Fibroblast of lung (primary cell): ENCODE data around the gene RRP36. TPM values are rescaled to one million over a fixed set of nuclear protein-coding genes. Genes with fewer than 3 reads are reported as not detected.

Experiments
- DNase-seq, 2 donors: peaks; one replicate each; pipeline versions ENCODE4 v3.0.0 to v3.0.0-alpha.2; 2010; ENCODE audit warnings: low read depth in 2 of 2
- H2AFZ ChIP-seq: 2 replicates; pipeline ENCODE4 v1.5.1; 2012; ENCODE audit warnings: low read length, control low read depth, inconsistent platforms
- H3K27ac ChIP-seq: 2 replicates; pipeline ENCODE4 v1.5.1; 2011; ENCODE audit warnings: low read length, control low read depth; ENCODE audit not compliant: insufficient read depth
- H3K27me3 ChIP-seq: 2 replicates; pipeline ENCODE4 v1.5.1; 2011; ENCODE audit warnings: mild to moderate bottlenecking, low read length; ENCODE audit not compliant: control insufficient read depth, insufficient read depth
- H3K36me3 ChIP-seq: 2 replicates; pipeline ENCODE4 v1.5.1; 2011; ENCODE audit warnings: low read length; ENCODE audit not compliant: control insufficient read depth, insufficient read depth
- H3K4me1 ChIP-seq: 2 replicates; pipeline ENCODE4 v1.5.1; 2011; ENCODE audit warnings: low read length; ENCODE audit not compliant: control insufficient read depth, insufficient read depth; ENCODE audit errors: extremely low read depth
- H3K4me2 ChIP-seq: 2 replicates; pipeline ENCODE4 v1.5.1; 2011; ENCODE audit warnings: low read length, control low read depth; ENCODE audit not compliant: insufficient read depth; ENCODE audit errors: extremely low read depth
- H3K4me3 ChIP-seq, 4 experiments: fragments of 200-600 bp in 1 of 4; sonication (generic) in 1 of 4; replicated peaks in 1 of 4; 2 replicates each; pipeline ENCODE4 v1.5.1; 2011 to 2016; ENCODE audit warnings: low read length in 4 of 4, low read depth in 3 of 4, mild to moderate bottlenecking in 3 of 4, control low read depth in 2 of 4, inconsistent platforms in 1 of 4, mixed read lengths in 1 of 4; ENCODE audit not compliant: insufficient read depth in 1 of 4; ENCODE audit errors: control extremely low read depth in 1 of 4
- H3K79me2 ChIP-seq: 2 replicates; pipeline ENCODE4 v1.5.1; 2012; ENCODE audit warnings: mild to moderate bottlenecking, low read length, inconsistent platforms; ENCODE audit not compliant: control insufficient read depth, insufficient read depth
- H3K9ac ChIP-seq: 2 replicates; pipeline ENCODE4 v1.5.1; 2011; ENCODE audit warnings: mild to moderate bottlenecking, low read length, control low read depth; ENCODE audit not compliant: insufficient read depth
- H3K9me3 ChIP-seq: 2 replicates; pipeline ENCODE4 v1.5.1; 2012; ENCODE audit warnings: low read depth, low read length; ENCODE audit not compliant: control insufficient read depth, insufficient read depth
- H4K20me1 ChIP-seq: 2 replicates; pipeline ENCODE4 v1.5.1; 2011; ENCODE audit warnings: low read length; ENCODE audit not compliant: control insufficient read depth, insufficient read depth; ENCODE audit errors: extremely low read depth
- EZH2 ChIP-seq: IDR thresholded peaks from 2 replicates; pipeline ENCODE4 v1.5.1; 2012; ENCODE audit warnings: low read length, control low read depth, mild to moderate bottlenecking; ENCODE audit errors: missing control alignments
- polyA plus RNA-seq, 2 donors: library from polyadenylated mRNA; depleted of rRNA in 1 of 2; stranded (reverse) in 1 of 2; unstranded in 1 of 2; fragments of >200 nt; gene quantifications; 2 replicates each; pipeline ENCODE4 v1.2.1, GENCODE V29; 2011 to 2012; ENCODE audit warnings: missing spikeins in 1 of 2
- total RNA-seq: library from RNA; depleted of rRNA; stranded (reverse); fragments of >200 nt; gene quantifications from 2 replicates; pipeline ENCODE4 v1.2.1, GENCODE V29; 2014
- TF ChIP-seq, protein P1 (sequence below), 2 donors: IDR thresholded peaks in 1 of 2; conservative IDR thresholded peaks in 1 of 2; 1 replicate in 1 of 2; 2 replicates in 1 of 2; pipeline ENCODE4 v1.5.1; 2011 to 2012; ENCODE audit warnings: low read length in 2 of 2, control low read depth in 1 of 2, inconsistent platforms in 1 of 2, low read depth in 1 of 2, mild to moderate bottlenecking in 1 of 2

Gene RRP36
- total and polyA plus RNA-seq, 2 donors (not counting 1 experiment from before 2014, with no cell fraction given): 73.0 to 88.0 TPM

DNA sequence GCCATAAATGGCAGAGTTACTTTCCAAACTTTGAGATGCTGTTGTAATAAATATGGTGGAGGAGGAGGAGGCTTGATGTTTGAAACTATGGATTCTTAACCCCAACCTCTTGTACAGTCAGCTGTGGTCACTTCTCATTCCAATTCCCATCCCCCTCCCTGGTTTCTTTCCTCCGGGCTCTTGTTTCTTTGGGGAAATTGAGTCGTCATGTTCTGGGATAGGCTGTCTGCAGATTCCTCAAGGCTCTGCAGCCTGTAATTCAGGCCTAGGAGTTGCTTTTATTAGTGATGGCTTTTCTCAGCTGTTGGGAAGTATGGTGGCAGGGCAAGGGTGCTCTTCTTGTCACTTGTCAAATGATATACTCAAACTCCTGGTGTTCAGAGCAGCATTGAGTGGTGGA is 57.3 kb downstream of the RRP36 start:
- H3K4me1 ChIP-seq: peaks cover 18% of the 10 kb centered on the region
- H3K9ac ChIP-seq: no peak overlapping the region
- H3K9me3 ChIP-seq: no peaks in the 10 kb centered on the region
- H3K27me3 ChIP-seq: no peaks in the 10 kb centered on the region
- H2AFZ ChIP-seq: no peak overlapping the region
- H3K4me3 ChIP-seq: peak overlapping the region in 2 of 4 experiments; percentile 69 to 82
- TF ChIP-seq EZH2: no peak
- TF ChIP-seq, protein P1, sequence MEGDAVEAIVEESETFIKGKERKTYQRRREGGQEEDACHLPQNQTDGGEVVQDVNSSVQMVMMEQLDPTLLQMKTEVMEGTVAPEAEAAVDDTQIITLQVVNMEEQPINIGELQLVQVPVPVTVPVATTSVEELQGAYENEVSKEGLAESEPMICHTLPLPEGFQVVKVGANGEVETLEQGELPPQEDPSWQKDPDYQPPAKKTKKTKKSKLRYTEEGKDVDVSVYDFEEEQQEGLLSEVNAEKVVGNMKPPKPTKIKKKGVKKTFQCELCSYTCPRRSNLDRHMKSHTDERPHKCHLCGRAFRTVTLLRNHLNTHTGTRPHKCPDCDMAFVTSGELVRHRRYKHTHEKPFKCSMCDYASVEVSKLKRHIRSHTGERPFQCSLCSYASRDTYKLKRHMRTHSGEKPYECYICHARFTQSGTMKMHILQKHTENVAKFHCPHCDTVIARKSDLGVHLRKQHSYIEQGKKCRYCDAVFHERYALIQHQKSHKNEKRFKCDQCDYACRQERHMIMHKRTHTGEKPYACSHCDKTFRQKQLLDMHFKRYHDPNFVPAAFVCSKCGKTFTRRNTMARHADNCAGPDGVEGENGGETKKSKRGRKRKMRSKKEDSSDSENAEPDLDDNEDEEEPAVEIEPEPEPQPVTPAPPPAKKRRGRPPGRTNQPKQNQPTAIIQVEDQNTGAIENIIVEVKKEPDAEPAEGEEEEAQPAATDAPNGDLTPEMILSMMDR (conservative IDR thresholded peaks at IDR 0.05 in 1 of 2, IDR thresholded peaks at IDR 0.05 in 1 of 2; ENCODE audit: low read depth in 1 of 2, low read length in 2 of 2): no peak
- no peak overlapping the region for H3K27ac ChIP-seq
- peak; percentile 82 to 86 for DNase-seq
- no peak overlapping the region for H3K4me2 ChIP-seq
- no peaks in the 10 kb centered on the region for H4K20me1 ChIP-seq
- peaks cover 2% of the 10 kb centered on the region for H3K36me3 ChIP-seq
- peaks cover 13% of the 10 kb centered on the region for H3K79me2 ChIP-seq

Other genes with a start within 250 kb of the RRP36 start
- gene BICRAL, start 239.6 kb upstream of the RRP36 start, total RNA-seq: 4.9 and 6.9 TPM in 2 replicates
- 10.2 and 11.5 TPM in 2 replicates for gene BICRAL, start 239.6 kb upstream of the RRP36 start, polyA plus RNA-seq
- 108 and 127 TPM in 2 replicates for gene RPL7L1, start 142.0 kb upstream of the RRP36 start, total RNA-seq
- 80.0 and 81.0 TPM in 2 replicates for gene RPL7L1, start 142.0 kb upstream of the RRP36 start, polyA plus RNA-seq
- not detected in 2 replicates for gene PTCRA, start 105.6 kb upstream of the RRP36 start, total RNA-seq
- gene PTCRA, start 105.6 kb upstream of the RRP36 start, polyA plus RNA-seq: not detected in 2 replicates
- gene CNPY3, start 92.1 kb upstream of the RRP36 start, total RNA-seq: 23.9 and 30.4 TPM in 2 replicates
- 30.3 and 38.8 TPM in 2 replicates for gene CNPY3, start 92.1 kb upstream of the RRP36 start, polyA plus RNA-seq
- gene GNMT, start 60.9 kb upstream of the RRP36 start, total RNA-seq: not detected in 2 replicates
- 0.06 and 0.12 TPM in 2 replicates for gene GNMT, start 60.9 kb upstream of the RRP36 start, polyA plus RNA-seq
- 49.2 and 61.4 TPM in 2 replicates for gene PEX6, start 42.4 kb upstream of the RRP36 start, total RNA-seq
- 4.0 and 5.3 TPM in 2 replicates for gene PEX6, start 42.4 kb upstream of the RRP36 start, polyA plus RNA-seq
- 20.0 and 27.1 TPM in 2 replicates for gene PPP2R5D, start 37.1 kb upstream of the RRP36 start, total RNA-seq
- gene PPP2R5D, start 37.1 kb upstream of the RRP36 start, polyA plus RNA-seq: 39.3 and 59.9 TPM in 2 replicates
- gene MEA1, start 7.7 kb upstream of the RRP36 start, total RNA-seq: 52.1 and 60.9 TPM in 2 replicates
- 81.0 and 111 TPM in 2 replicates for gene MEA1, start 7.7 kb upstream of the RRP36 start, polyA plus RNA-seq
- 54.5 and 72.2 TPM in 2 replicates for gene KLHDC3, start 7.4 kb upstream of the RRP36 start, total RNA-seq
- gene KLHDC3, start 7.4 kb upstream of the RRP36 start, polyA plus RNA-seq: 44.3 and 54.0 TPM in 2 replicates
- 30.3 and 60.3 TPM in 2 replicates for gene CUL7, start 32.2 kb downstream of the RRP36 start, total RNA-seq
- gene CUL7, start 32.2 kb downstream of the RRP36 start, polyA plus RNA-seq: 19.7 and 21.4 TPM in 2 replicates
- gene MRPL2, start 37.8 kb downstream of the RRP36 start, total RNA-seq: 13.9 and 18.2 TPM in 2 replicates
- 20.3 and 23.1 TPM in 2 replicates for gene MRPL2, start 37.8 kb downstream of the RRP36 start, polyA plus RNA-seq
- gene KLC4, start 38.0 kb downstream of the RRP36 start, total RNA-seq: 19.0 and 22.5 TPM in 2 replicates
- gene KLC4, start 38.0 kb downstream of the RRP36 start, polyA plus RNA-seq: 5.7 and 7.2 TPM in 2 replicates
- gene PTK7, start 54.7 kb downstream of the RRP36 start, total RNA-seq: 145 and 159 TPM in 2 replicates
- 51.9 and 149 TPM in 2 replicates for gene PTK7, start 54.7 kb downstream of the RRP36 start, polyA plus RNA-seq
- gene SRF, start 149.6 kb downstream of the RRP36 start, total RNA-seq: 16.0 and 16.9 TPM in 2 replicates
- 29.5 and 32.3 TPM in 2 replicates for gene SRF, start 149.6 kb downstream of the RRP36 start, polyA plus RNA-seq
- 27.0 and 32.2 TPM in 2 replicates for gene CUL9, start 160.6 kb downstream of the RRP36 start, total RNA-seq
- gene CUL9, start 160.6 kb downstream of the RRP36 start, polyA plus RNA-seq: 6.7 and 11.9 TPM in 2 replicates
- 39.5 and 52.5 TPM in 2 replicates for gene DNPH1, start 207.9 kb downstream of the RRP36 start, total RNA-seq
- gene DNPH1, start 207.9 kb downstream of the RRP36 start, polyA plus RNA-seq: 31.2 and 32.0 TPM in 2 replicates
- gene TTBK1, start 221.9 kb downstream of the RRP36 start, total RNA-seq: under 0.01 TPM in 2 replicates
- gene TTBK1, start 221.9 kb downstream of the RRP36 start, polyA plus RNA-seq: 0.03 TPM in 1 of 2 replicates, not detected in the other